Transverse colon (tissue), 3 donors: ENCODE data around the gene EDN2.

ENCODE experiments used
- POLR2A ChIP-seq: fragments of 450-650 bp; IDR thresholded peaks from one replicate; pipeline ENCODE4 v1.6.1; 2016; ENCODE audit warnings: antibody characterized with exemption, mild to moderate bottlenecking, moderate library complexity
- TF ChIP-seq, protein P1 (sequence below), 5 experiments: fragments of 200-600 bp in 3 of 5; fragments of 450-650 bp in 2 of 5; sonication (generic) in 3 of 5; IDR thresholded peaks; 1 replicate in 2 of 5; 2 replicates in 3 of 5; pipeline ENCODE4 v1.5.1; 2016 to 2017; ENCODE audit warnings: antibody characterized with exemption in 5 of 5, inconsistent platforms in 3 of 5, mild to moderate bottlenecking in 2 of 5, moderate library complexity in 1 of 5

DNA sequence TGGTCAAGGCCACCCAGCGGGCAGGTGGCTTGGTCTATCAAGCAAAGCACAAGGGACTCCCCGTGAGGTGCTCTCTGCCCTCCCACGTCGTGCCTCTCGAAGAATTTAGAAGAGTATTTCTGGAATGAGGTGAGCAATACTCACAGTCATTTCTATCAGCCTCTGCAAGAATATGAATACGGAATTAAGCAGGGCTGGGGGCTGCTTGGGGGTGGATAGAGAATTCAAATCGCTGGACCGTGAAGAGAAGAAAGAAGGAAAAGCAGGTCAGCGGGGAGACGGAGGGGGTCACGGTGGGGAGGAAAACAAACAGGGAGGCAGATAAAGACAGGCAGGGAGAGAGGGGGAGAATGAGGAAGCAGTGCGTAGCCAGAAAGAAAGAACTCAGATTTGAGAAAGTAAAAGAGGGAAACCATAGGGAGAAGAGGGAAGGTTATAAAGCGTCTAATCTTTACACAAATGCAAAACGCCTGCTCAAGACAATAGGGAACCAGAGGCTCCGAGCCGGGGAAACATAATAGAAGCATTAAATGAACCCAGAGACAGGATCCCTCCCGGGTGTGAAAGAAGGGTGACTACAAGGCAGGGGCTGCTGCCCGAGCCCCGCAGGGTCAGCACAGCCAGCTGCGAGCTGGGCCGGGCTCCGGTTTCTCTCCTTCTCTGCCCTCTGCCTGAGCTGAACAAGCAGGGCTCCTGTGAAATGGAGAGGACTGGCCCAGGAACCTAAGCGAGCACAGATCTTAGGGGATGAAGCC lies 2.1 kb upstream of the EDN2 start:
- TF ChIP-seq, protein P1, sequence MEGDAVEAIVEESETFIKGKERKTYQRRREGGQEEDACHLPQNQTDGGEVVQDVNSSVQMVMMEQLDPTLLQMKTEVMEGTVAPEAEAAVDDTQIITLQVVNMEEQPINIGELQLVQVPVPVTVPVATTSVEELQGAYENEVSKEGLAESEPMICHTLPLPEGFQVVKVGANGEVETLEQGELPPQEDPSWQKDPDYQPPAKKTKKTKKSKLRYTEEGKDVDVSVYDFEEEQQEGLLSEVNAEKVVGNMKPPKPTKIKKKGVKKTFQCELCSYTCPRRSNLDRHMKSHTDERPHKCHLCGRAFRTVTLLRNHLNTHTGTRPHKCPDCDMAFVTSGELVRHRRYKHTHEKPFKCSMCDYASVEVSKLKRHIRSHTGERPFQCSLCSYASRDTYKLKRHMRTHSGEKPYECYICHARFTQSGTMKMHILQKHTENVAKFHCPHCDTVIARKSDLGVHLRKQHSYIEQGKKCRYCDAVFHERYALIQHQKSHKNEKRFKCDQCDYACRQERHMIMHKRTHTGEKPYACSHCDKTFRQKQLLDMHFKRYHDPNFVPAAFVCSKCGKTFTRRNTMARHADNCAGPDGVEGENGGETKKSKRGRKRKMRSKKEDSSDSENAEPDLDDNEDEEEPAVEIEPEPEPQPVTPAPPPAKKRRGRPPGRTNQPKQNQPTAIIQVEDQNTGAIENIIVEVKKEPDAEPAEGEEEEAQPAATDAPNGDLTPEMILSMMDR (IDR thresholded peaks at IDR 0.05), result no peak
- no peak for TF ChIP-seq POLR2A
